ENCODE data around the gene PTPRC.

Gene PTPRC

DNA sequence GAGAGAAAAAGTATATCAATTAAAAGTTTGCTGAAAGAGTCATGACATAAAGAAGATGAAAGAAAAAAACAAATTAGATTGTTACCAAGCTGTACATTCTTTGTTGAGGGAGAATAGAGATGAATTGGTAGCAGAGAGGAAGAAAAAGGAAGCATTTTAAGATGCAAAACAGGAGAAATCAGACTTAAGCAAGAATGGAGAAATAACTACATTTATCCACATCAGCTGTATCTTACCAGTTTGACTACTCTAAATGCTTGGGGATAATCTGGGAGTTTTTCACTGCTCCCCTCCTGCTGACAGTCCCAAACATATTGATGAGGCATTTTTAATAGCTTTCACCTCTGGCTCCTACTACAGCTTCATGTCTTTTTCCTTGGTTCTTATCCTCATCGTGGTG lies 16.8 kb upstream of the PTPRC start:
- DNase-seq (ENCODE audit: low read depth), result no peak

DNA sequence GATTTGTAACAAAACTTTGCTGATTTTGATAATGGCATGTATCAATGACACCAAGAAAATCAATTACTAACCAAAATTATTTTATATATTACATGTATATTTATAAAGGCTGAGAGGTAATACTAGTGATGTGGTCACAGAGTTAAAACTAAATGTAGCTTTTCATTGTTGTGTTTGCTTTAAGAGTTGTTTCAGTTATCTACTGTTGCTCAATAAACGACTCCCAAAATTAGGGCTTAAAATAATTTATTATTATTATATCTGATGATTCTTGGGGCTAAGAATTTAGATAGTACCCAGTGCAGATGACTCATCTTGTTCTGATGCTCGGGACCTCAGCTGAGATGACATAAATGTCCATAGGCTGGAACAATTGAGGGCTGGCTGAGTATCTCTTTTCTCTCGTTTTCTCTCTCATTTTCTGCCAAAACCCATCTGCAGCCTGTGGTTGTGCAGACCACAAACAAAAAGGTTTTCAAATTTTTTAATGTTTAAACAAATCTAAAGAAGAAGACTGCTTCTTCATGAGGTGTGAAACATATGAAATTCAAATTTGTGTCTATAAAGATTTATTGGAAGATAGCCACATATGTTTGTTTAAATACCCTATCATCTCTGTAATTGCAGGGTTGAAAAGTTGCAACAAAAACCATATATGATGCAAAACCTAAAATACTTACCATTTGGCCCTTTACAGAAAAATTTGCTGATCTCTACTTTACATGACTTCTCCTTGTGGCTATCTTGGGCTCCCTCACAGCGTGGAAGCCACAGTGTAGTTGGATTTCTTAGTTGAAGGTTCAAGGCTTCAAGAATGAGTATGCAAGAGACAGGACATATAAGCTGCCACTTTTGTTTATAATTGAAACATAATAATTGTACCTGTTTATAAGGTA lies 14.8 kb upstream of the PTPRC start:
- no peak for DNase-seq (ENCODE audit: low read depth)

DNA sequence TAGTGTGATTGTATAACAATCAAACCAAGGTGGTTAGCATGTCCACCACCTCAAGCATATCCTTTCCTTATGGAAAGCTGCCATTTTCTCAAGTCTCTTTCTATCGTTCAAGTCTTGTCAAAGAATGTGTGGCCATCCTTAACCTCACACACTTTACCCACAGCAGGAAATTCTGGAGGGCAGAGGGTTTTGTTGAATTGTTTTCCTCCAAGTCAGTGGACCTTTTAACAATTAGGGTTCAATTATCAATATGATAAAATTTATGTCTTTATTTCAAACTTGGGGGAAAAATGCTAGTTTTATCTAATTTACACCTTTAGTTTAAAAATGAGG lies 14.2 kb upstream of the PTPRC start:
- no peak for DNase-seq (ENCODE audit: low read depth)

DNA sequence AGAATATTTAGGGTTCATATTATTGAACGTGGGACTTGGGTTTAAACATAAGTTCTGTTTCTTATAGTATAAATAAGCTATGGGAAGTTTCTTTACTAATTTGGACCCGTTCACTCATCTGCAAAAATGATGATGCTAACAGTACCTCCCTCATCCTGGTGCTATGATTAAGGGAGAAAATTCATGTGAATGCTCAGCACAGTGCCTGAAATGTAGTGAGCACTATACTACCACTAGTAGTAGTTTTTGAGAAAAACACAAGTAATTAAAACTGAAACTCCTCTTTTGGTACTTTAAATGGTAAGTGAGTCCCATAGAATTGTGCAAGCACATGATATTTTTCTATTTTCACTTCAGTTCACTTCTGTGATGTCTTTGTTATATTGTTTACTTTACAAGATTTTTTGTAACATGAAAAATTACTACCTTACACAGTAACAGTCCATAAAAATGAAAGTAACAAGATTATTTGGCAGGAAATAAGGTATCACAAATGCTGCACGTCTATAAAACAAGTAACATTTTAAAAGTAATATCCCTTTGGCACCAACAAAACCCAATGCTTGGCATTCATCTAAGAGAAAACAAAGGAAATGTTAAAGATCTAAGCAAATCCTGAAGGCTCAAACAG lies 11.3 kb upstream of the PTPRC start:
- DNase-seq (ENCODE audit: low read depth), result no peak

DNA sequence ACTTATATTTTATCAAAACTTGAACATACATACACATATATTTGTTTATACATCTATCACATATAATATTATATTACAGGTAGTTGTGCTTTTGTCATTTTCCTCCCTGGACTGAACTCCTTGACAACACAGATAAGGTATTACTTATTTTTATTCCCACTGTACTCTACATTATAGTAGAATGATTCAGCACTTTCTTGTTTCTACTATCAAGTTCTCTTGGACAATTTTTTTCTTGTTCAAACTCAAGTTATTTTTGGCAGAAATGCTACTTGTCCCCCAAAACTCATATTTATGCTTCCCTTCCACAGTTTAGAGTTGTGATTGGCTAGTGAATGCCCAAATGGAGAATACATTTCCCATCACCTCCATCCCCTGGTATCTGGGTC lies 10.8 kb upstream of the PTPRC start:
- no peak for DNase-seq (ENCODE audit: low read depth)

DNA sequence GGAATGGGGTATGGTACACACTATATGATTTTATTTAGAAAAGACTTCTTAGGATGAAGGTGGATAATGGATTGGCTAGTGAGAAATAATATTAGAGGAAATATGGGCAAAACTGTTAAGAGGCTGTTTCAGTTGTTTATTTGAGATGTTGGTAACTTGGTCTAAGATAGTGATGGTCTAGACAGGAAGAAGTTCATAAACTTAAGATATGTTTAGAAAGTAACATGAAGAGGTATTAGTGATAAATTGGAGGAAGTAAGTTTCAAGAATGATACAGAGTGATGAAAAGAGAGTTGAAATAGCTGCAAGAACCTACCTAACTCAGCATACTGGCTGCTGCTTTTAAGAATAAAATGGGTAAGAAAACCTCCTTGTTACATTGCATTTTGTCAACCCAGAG lies 9.2 kb upstream of the PTPRC start:
- no peak for DNase-seq (ENCODE audit: low read depth)

DNA sequence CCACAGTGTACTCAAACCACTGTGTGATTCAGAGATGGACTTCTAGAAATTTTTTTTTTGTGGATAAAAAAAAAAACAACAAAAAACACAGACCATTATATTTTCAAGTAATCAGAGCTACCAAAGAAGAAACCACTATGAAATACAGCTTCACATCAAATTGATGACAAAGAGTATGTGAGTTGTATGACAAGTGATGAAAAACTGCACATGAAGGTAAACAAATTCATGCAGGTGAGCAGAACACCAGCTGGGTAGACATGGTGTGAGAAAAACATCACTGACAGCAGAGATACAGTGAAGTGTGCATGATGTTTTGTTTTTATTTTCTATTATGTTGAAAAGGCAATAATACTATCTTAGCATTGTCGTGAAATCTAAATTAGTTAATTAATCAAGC lies 8.0 kb upstream of the PTPRC start:
- no peak for DNase-seq (ENCODE audit: low read depth)

DNA sequence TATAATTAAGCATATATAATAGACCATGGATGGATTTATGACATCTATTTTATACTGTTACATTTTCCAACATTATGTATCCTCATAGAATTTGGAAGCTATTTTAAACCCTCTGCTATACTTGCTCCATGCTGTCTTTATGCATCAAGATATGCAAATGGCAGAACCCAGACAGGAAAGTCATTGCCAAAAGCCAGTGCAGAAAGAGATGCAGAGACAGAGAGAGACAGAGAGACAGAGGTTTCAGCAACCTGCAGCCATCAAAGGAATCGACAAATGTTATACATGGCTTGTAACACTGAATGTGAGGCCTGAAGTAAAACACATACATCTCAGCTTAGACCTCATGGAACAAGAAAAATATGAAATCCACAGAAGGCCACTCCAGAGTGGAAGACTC lies 7.5 kb upstream of the PTPRC start:
- no peak for DNase-seq (ENCODE audit: low read depth)

DNA sequence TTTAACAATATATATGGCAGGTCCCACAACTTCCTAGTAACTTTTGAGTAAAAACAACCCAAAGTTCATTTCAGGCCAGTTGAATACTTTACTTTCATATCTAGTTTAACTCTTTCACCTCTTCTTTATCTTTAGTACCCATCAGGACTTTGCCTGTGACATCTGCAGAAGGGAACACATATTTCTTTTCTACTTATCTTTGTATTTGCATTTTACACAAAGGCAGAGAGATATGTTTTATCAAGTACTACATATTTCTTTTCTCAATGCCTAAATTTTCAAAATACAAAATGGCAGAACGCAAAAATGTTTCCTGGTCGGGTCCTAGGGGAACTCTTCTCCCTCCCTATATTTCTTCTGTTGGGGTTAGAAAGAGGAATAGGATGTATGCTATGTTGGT lies 6.8 kb upstream of the PTPRC start:
- no peak for DNase-seq (ENCODE audit: low read depth)

DNA sequence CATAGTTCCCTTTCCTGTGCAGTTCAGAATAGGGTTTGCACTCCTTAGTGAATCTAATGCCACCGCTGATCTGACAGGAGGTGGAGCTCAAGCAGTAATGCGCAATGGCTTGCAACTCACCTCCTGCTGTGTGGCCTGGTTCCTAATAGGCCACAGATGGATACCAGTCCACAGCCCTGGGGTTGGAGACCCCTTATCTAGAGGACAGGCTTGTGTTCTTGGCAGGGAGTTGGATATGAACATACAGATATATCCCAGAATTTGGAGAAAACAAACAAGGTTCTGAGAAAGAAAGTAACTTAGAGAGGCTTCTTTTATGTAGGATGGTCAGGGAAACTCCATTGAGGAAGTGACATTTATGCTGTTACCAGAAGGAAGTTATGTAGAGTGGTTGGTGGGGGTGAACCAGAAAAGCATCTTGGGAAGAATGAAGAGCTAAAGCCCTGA lies 5.1 kb upstream of the PTPRC start:
- DNase-seq (ENCODE audit: low read depth), result no peak

DNA sequence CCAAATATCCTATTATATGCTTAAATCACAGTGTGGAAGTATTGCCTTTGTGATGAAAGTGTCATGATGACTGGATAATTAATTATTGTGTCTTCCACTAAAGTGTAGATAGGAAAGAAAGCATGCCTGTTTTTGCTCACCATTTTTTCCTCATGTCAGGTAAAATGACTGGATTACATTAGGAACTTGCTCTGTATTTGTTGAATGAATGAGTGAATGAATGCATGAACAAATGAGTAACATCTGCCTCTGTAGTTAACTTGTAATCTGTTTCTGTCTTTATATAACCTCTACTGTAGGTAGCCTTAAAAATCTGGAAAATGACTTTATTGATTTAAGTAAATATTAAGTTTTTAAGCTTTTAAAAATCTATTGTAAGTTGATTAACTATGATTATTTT lies 2.9 kb upstream of the PTPRC start:
- no peak for DNase-seq (ENCODE audit: low read depth)

DNA sequence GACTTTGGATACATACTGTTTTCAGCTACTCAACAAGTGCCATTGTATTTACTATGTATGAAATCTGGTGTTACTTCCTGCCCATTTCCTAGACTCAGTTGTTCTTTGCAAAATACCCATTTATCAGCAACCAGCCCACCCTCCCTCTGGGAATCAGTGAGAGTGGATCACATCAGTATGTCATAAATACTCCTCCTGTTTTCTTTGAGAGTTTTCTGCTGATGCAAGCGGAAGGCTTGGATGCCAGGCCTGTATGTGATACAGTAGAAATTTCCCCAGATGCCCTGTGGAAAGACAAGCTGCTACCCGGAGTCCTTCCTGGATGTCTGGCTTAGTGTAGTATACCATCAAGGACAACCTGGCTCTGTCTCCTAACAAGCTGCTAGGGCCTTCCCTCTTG lies 2.4 kb upstream of the PTPRC start:
- no peak for DNase-seq (ENCODE audit: low read depth)

DNA sequence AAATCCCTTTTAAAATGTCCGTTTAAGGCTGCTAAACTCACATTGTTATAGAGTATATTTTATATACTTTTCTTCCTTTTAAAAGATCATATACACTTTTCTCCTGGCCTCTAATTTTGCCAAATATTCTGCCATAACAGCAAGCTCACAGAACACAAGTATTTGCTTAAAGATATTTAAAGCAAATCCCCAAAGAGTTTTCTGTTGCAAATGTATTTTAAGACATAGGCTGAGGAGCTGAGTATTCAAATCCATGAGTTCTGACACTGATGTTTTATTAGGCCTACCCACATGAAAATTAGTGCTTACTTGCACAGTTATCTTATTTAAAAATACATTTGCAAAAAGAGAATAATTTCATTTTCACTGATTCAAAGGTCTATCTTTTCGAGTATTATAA lies 1.7 kb upstream of the PTPRC start:
- DNase-seq (ENCODE audit: low read depth), result no peak

DNA sequence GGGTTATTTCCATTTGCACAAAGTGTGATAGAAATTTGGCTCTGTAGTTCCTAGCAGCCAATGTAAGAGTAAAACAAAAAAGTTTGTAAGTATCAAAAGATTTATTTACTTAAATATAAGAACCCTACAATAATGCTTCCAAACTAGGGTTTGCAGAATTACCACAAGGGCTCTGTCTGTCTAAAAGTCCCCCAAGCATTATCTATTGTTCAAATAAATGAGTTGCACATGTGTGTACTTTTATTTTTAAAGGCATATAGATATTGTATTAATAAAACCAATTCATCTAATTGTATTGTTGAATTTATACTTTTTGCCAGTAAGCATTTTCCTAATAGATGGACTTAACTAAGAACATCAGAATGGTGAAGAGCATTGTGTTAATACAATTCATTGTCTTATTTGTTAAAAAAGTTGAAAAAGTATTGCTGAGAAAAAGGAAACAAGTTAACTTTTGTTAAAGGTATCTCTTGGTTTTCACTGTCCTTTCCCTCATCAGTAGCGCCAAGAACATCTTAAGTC lies 863 bp upstream of the PTPRC start:
- DNase-seq (ENCODE audit: low read depth), result no peak

DNA sequence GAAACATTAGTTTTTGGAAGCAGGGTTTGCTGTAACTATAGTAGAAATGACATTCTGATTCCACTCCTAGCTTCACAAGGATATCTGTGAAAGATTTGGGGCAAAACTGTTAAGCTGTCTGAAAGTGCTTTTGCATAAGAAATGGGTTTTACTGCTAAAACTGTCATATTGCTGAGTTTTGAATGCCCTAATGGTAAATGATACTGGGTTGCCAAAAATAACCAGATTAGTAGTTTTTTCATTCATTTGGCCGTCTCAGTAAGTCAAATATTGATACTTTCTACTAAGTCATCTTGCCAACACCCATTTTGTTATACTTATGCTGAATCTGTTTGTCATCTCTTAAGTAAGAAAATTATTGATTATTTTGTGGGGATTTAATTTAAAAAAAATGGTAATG lies 399 bp upstream of the PTPRC start:
- no peak for DNase-seq (ENCODE audit: low read depth)

DNA sequence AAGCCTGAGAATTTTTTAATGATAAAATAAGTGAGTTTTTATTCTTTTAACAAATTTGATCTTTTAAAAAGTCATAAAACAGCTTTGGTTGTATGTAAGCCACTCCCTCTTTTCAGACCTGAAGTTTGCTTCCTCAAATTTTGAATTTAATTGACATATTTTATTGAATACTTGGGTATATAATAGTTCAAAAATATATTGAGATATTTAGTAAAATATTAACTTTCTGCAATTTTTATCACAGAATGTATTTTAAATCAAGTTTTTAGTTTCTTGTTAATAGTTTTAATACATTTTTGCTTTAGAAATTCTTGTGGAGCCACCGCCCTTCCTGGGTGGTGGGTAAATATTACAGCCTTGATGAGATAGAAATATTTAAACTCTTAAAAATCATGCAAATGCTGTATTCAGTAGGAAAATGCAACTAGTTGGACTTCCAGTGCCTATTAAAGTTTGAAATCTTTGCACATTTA lies 867 bp downstream of the PTPRC start:
- no peak for DNase-seq (ENCODE audit: low read depth)

DNA sequence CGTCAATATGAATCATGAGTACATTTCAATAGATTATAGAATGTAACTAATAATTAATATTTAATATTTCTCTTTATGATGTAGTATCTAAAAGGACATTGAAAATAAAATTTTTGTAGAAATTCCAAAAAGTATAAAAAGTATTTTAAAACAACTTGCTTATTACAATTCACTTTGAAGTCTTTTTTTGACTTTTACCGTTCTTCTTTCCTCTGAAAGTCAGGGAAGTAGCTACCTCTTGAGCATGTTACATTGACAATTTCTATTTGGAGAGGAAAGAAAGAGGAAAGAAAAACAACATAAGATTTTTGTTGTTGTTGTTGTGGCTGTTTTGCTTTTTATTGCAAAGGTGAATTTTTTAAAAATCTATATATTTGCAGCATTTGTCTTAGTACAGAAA lies 1.3 kb downstream of the PTPRC start:
- DNase-seq (ENCODE audit: low read depth), result no peak

DNA sequence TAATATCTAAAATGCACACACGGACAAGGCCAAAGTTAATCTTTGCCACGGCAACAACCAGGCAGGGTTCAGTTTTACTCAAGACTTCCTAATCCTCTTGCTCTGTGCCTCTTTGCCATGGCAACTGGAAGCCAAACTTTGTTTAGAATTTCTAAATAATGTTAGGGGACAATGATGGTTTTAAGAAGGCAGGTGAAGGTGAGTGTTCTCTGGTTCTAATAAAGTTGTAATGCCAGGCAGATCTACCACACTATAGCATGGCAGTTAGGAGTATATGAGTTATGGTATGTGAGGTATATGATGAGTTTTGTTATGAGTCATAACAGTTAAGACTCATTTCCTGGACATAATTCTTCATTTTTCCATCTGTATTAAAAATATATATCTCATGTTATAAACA lies 2.7 kb downstream of the PTPRC start:
- DNase-seq (ENCODE audit: low read depth), result no peak

DNA sequence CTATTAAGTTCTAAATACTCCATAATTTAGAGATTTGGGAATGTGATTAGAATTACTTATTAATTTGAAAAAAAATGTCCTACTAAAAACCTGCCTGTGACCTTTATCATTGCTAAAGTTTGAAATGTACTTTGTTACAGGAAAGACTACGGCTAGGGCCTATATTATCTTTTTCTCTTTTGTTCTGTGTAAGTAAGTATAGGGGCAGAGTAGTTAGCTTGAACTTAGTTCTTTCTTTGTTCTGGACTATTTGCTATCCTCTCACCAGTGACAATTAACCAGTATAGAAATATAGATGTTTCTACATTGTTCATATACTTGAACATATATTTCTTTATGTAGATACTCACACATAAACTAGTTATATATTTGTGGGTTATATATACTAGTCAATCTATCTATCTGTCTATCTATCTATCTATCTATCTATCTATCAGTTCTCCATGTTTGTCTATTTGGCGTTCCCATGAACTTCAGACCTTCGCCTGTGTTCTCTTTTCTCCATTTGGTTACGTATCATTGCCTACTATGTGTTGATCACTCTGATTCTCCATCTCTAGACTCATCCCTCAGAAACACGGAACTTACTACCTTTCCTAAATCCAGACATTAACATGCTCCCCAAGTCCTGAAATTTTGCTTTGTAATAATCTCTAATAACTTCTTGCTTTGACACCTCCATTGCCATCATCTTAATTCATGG lies 3.3 kb downstream of the PTPRC start:
- DNase-seq (ENCODE audit: low read depth), result no peak

DNA sequence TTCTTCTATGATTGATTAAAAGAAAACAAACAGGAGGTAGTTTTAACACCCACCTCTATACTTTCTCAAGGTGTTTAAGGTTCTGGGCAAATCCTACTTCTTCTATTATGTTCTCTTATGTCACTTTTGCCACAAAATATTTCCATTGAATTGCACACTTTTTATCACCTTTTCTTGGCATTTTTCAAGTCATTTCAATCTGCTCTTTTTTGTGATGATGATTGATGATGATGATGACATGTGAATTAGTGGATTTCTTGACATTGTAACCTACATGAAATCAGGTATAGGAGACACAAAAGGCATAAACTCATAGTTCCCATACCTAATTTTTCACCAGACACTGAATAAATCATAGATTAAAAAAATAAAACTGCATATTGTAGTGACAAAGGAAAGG lies 4.1 kb downstream of the PTPRC start:
- no peak for DNase-seq (ENCODE audit: low read depth)

DNA sequence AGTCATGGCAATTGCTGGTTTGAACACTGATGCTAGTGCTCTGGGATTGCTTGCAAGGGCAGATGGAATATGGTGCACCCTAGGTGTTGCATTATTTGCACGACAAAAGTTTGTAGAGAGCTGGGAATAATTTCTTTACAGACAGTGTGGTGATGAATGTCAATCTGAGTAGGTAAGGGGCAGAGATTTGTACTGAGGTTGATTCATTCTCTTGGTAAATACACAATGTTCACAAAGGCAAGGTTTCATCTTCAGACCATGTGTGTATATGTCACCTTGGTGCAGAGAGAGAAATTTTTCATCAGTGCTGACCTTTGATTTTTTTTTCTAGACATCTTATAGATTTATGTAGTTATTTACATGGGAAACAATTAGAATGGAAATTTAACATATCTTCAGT lies 5.0 kb downstream of the PTPRC start:
- no peak for DNase-seq (ENCODE audit: low read depth)

DNA sequence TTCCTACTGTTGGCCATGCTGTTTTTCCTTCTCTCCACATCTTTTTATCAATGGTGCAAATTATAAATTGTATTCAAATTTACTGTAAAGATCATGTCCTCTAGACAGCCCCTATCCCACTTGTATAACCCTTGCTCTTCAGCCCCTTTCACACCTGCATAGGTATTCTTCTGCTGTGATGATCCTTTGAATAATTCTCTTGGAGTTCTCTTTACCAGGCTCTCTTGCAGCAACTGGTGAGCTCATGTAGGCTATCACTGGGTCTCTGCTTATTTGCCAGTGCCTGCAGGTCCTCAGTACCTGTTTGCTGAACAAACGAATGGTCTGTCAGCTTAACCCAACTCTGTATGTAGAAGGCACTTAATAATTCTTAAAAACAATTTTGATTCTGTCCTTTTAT lies 8.2 kb downstream of the PTPRC start:
- DNase-seq (ENCODE audit: low read depth), result no peak

DNA sequence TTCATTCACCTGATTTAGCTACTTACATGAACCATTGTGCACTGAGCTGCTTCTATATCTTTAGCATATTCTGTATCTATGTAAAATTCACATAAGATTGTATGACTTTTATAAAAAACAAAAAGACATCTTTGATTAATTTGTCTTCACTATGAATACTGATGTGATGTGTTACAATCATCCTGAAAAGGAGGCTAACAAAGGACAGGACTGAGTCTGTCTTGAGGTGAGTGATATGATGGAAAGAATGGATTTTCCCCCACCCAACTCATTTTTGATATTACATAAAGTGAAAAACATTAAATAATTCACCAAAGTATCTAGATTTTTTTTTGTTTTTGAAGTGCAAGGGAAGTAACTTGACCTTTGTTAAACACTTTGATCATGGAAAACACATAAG lies 9.8 kb downstream of the PTPRC start:
- DNase-seq (ENCODE audit: low read depth), result no peak
